Skeletal muscle tissue (tissue), 4 donors: ENCODE measurements around the gene CPHXL. TPM values are rescaled to one million over a fixed set of nuclear protein-coding genes. Genes with fewer than 3 reads are reported as not detected.

Experiments
- H3K27ac ChIP-seq: one replicate; pipeline ENCODE4 v1.7.0; 2013; ENCODE audit warnings: mild to moderate bottlenecking, low read depth, low read length, inconsistent platforms
- H3K27me3 ChIP-seq, 3 donors: one replicate each; pipeline ENCODE4 v1.7.0; 2013; ENCODE audit warnings: low read length in 3 of 3; ENCODE audit not compliant: control insufficient read depth in 3 of 3, insufficient read depth in 3 of 3
- H3K36me3 ChIP-seq, 3 donors: one replicate each; pipeline ENCODE4 v1.7.0; 2013; ENCODE audit warnings: low read length in 3 of 3; ENCODE audit not compliant: control insufficient read depth in 3 of 3, insufficient read depth in 3 of 3
- H3K4me1 ChIP-seq, 3 donors: one replicate each; pipeline ENCODE4 v1.7.0; 2013; ENCODE audit warnings: low read length in 3 of 3, mild to moderate bottlenecking in 3 of 3; ENCODE audit not compliant: control insufficient read depth in 3 of 3, insufficient read depth in 3 of 3
- H3K4me3 ChIP-seq, 3 donors: one replicate each; pipeline ENCODE4 v1.7.0; 2013; ENCODE audit warnings: low read length in 3 of 3
- H3K9ac ChIP-seq, 3 donors: one replicate each; pipeline ENCODE4 v1.7.0; 2013; ENCODE audit warnings: low read length in 3 of 3, mild to moderate bottlenecking in 3 of 3, moderate library complexity in 2 of 3, low read depth in 1 of 3
- H3K9me3 ChIP-seq, 3 donors: one replicate each; pipeline ENCODE4 v1.7.0; 2013; ENCODE audit warnings: low read length in 3 of 3; ENCODE audit not compliant: control insufficient read depth in 3 of 3
- total RNA-seq: library from RNA; depleted of rRNA; stranded (reverse); fragments of >200 nt; gene quantifications from one replicate; pipeline ENCODE4 v1.2.3, GENCODE V29; 2014
- donor health status: Osteomylitis.

Gene CPHXL
- total RNA-seq = not detected

DNA sequence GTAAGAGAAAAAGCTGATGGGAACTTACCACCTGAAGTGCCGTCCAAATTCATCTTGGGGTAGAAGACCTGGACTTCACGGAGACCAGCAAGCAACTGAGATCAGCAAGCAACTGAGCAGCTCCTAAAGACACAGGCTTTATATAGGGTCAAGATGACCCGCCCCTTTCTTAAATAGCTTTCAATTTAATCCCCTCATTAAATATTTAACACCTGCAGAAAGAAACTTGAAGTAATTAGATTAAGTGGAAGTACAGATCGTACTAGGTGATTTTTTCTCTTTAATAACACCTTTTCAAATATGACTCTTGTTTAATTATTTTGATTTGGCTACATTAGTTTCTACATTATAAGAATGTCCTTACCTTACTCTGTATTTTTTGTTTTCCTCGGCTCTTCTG is at the start of gene CPHXL:
CPHXL (minus strand) TSS at position 101 of the 400 bp plus-strand sequence; CDS start at position 53, 48 bp downstream.
- Histone ChIP-seq H3K4me3 (no peak within 1 kb of the TSS), H3K27ac (no peak within 1 kb of the TSS), H3K9ac (no peak within 1 kb of the TSS), H3K36me3 (no peaks in the 10 kb centered on the region), H3K4me1 (no peaks in the 10 kb centered on the region), H3K9me3 (no peaks in the 10 kb centered on the region), H3K27me3 (no peaks in the 10 kb centered on the region)

DNA sequence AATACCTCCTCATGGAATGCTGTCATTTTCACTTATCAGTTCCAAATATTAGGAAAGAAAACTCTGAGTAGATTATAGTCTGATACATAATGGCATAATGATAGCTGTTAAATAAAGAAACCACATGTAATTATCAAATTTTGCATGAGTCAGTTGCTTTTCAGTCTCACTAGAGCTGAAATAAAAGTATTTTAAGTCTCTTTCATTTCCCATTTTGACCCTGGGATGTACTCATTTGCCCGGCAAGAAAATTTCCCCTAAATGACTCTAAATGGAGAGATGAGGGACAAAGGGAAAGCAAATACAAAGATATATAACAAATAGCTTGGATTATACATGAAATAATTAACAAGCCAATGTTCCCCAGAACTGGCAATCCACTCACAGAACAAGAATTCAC is 47.9 kb upstream of the CPHXL start:
- H3K9ac ChIP-seq = no peak overlapping the region
- no peaks in the 10 kb centered on the region for H3K4me1 ChIP-seq
- no peaks in the 10 kb centered on the region for H3K36me3 ChIP-seq
- H3K4me3 ChIP-seq = no peak overlapping the region
- H3K9me3 ChIP-seq = no peaks in the 10 kb centered on the region
- H3K27ac ChIP-seq = no peak overlapping the region
- H3K27me3 ChIP-seq = no peaks in the 10 kb centered on the region

DNA sequence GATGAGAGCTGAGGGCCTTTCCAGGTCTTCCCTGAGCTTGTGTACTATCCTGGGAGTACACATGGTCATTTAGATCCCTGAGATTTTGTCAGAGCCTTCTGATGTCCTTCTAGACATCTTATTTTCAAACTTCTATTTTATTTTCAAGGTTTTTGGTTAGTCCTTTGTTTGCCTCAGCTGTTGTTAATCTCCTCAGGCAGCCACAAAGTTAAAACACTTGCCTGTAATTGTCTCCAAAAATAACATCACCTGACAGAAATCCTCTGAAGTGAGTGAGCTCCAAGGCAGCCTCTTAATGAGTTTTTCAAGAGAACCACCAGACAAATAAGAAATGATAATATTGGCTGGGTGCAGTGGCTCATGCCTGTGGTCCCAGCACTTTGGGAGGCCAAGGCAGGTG is 43.8 kb upstream of the CPHXL start:
- Histone ChIP-seq H3K36me3 (no peaks in the 10 kb centered on the region), H3K4me3 (no peak overlapping the region), H3K27ac (no peak overlapping the region), H3K9me3 (no peaks in the 10 kb centered on the region), H3K27me3 (no peaks in the 10 kb centered on the region), H3K9ac (no peak overlapping the region), H3K4me1 (no peaks in the 10 kb centered on the region)

DNA sequence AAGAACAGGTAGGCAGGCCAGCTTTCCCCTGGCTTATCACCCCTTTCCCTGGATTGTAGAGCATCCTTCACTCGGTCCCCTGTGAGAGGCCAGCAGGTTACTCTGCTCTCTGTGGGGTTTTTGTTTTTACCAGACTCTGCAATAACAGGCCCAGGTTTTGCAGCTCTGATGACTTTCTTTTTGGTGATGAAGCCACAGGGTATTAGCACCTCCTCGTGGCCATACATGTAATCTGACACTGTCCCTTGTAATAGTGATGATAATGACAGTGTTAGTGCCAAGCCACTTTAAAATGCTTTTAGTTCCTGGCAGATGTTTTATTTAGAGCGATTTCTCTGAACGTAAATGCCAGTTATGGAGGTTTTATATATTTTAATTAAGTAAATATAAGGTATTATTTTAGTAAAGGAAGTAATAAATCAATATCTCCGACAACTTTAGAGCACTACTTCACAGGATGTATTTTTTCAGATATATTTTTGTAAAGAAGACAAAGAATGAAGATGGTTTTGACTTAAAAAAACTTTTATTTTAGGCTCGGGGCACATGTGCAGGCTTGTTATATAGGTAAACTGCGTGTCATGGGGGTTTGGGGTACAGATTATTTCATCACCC is 38.0 kb upstream of the CPHXL start:
- H3K9ac ChIP-seq = no peak overlapping the region
- no peaks in the 10 kb centered on the region for H3K27me3 ChIP-seq
- no peak overlapping the region for H3K4me3 ChIP-seq

DNA sequence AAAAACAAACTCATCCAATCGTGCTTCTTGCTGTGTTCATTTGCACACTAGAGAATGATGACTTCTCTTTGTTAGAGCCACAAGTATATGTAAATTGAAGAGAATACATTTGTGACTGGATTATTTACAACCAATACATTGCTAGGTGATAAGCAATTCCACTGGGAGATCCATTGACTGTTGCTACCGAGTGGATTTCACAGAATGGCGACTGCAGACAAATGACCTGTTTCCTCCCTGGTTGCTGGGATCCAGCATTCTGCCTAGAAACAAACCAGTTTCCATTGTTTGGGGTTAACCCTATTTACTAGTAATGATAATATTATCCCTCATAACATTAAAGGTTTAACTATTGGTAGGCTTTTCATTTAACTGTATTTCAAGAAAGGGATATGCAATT is 36.9 kb upstream of the CPHXL start:
- Histone ChIP-seq H3K4me3 (no peak overlapping the region), H3K9ac (no peak overlapping the region), H3K4me1 (no peaks in the 10 kb centered on the region), H3K36me3 (no peaks in the 10 kb centered on the region), H3K9me3 (no peaks in the 10 kb centered on the region), H3K27ac (no peak overlapping the region), H3K27me3 (no peaks in the 10 kb centered on the region)

More for the DNA sequence above, 38.0 kb upstream of the CPHXL start:
- Histone ChIP-seq H3K27ac (no peak overlapping the region), H3K36me3 (no peaks in the 10 kb centered on the region), H3K4me1 (no peaks in the 10 kb centered on the region), H3K9me3 (no peaks in the 10 kb centered on the region)

DNA sequence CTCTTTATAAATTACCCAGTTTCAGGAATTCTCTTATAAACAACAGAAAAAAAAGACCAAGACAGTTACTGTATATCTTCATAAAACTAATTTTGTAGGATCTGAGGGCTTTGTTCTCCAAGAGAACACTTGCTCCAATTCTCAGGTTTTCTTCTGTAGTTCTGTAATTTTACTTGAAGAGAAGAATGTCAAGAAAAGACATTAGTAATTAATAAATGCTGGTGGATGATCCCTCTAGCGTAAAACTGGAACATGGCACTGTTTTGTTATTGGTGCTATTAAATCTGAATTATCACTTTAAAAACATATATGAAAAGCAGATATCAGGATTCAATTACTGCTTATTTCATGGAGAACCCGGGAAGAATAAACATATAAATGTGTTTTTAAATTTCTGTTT is 36.5 kb upstream of the CPHXL start:
- Histone ChIP-seq H3K4me3 (no peak overlapping the region), H3K27ac (no peak overlapping the region), H3K9ac (no peak overlapping the region), H3K27me3 (no peaks in the 10 kb centered on the region), H3K4me1 (no peaks in the 10 kb centered on the region), H3K9me3 (no peaks in the 10 kb centered on the region), H3K36me3 (no peaks in the 10 kb centered on the region)

DNA sequence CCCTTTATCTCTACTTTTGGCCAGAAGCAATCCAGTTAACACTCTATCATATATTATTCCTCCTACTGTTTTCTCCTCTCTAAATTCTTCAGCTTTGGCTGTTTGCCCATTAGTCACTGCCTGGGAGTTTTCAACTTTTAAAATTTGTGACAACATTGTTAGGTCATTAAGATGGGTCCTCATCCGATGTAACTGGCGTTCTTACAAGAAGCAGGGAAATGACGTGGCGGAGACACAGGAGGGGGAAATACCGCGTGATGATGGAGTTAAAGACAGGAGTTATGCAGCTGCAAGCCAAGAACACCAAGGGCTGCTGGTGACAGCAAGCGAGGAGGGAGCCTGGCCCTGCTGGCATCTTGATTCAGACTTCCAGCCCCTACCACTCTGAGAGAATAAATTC is 34.8 kb upstream of the CPHXL start:
- Histone ChIP-seq H3K27ac (no peak overlapping the region), H3K4me1 (no peaks in the 10 kb centered on the region), H3K36me3 (no peaks in the 10 kb centered on the region), H3K9me3 (no peaks in the 10 kb centered on the region), H3K9ac (no peak overlapping the region), H3K4me3 (no peak overlapping the region), H3K27me3 (no peaks in the 10 kb centered on the region)

DNA sequence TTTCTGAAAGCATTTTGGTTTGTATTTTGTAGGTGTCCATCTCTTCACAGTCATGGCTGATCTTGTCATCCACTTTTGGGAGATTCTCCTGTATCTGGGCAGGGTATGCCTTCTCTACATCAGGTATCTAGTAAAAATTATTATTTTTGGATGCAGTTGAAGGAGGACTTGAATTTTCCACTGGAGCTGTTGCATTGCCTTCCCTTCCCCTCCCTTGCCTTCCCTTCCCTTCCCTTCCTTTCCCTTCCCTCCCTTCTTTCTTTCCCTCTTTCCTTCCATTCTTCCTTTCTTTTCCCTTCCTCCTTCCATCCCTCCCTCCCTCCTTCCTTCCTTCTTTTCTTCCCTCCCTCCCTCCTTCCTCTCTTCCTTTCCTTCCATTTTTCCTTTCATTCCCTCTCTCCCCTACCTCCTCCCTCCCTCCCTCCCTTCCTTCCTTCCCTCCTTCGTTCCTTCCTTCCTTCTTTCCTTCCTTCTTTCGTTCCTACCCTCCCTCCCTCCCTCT is 33.8 kb upstream of the CPHXL start:
- Histone ChIP-seq H3K4me1 (no peaks in the 10 kb centered on the region), H3K9ac (no peak overlapping the region), H3K36me3 (no peaks in the 10 kb centered on the region), H3K4me3 (no peak overlapping the region), H3K27ac (no peak overlapping the region), H3K9me3 (no peaks in the 10 kb centered on the region), H3K27me3 (no peaks in the 10 kb centered on the region)

DNA sequence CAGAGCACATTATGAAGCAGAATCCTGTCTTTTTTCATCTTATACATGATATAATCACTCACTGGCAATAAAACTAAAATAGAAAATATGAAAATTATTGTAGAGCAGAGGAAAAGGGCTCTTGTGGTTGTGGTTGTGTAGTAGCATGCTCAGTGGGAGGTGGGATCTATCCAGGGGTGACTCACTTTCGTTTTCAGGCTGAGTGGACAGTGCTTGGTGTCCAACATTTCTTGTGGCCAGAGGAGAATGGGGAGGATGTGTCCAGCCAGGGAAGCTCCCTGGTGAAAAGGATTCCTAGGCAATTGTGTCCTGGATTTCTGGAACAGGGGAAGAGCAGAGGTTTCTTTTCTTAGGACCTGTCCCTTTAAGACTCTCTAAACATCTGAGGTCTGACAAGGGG is 31.9 kb upstream of the CPHXL start:
- no peaks in the 10 kb centered on the region for H3K9me3 ChIP-seq
- no peak overlapping the region for H3K4me3 ChIP-seq
- H3K36me3 ChIP-seq = no peaks in the 10 kb centered on the region
- H3K4me1 ChIP-seq = no peaks in the 10 kb centered on the region
- no peak overlapping the region for H3K27ac ChIP-seq
- H3K9ac ChIP-seq = peak overlapping the region in 1 of 3 donors; percentile 43
- H3K27me3 ChIP-seq = no peaks in the 10 kb centered on the region

DNA sequence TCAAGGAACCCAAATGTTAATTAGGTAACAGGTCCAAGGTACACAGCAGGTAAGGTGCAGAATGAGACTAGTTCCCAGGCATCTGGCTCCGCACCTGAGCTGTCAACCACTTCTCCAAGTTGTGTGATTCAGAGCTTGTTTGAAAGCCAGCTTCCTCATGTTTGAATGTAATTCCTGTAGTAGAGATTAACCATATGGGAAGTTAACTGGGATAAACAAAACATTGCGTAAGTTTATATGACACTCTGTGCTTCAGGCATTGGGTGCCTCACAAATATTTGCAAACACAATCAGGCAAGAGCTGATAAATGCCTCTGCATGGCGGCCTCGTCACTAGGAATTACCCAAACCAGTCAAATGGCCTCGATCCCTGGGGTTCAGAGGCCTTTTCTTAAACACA is 27.9 kb upstream of the CPHXL start:
- no peak overlapping the region for H3K9ac ChIP-seq
- H3K36me3 ChIP-seq = no peaks in the 10 kb centered on the region
- no peak overlapping the region for H3K27ac ChIP-seq
- H3K4me3 ChIP-seq = no peak overlapping the region
- no peaks in the 10 kb centered on the region for H3K4me1 ChIP-seq
- H3K27me3 ChIP-seq = no peaks in the 10 kb centered on the region
- no peaks in the 10 kb centered on the region for H3K9me3 ChIP-seq
